KBM-7 (cell line): ENCODE results near the gene MYO18A.

ENCODE experiments used
- DNase-seq: peaks from one replicate; pipeline ENCODE4 v3.0.0-alpha.2; 2015
- in situ Hi-C: fragments of 300-500 bp; cut with MboI; formaldehyde crosslinking; loops from 2 replicates; pipeline ENCODE4 v1.14.3; 2020; ENCODE audit warnings: low sequenced_read_pairs, low pct_unique_long_range_greater_than_20kb, mixed read lengths

The MYO18A gene

DNA sequence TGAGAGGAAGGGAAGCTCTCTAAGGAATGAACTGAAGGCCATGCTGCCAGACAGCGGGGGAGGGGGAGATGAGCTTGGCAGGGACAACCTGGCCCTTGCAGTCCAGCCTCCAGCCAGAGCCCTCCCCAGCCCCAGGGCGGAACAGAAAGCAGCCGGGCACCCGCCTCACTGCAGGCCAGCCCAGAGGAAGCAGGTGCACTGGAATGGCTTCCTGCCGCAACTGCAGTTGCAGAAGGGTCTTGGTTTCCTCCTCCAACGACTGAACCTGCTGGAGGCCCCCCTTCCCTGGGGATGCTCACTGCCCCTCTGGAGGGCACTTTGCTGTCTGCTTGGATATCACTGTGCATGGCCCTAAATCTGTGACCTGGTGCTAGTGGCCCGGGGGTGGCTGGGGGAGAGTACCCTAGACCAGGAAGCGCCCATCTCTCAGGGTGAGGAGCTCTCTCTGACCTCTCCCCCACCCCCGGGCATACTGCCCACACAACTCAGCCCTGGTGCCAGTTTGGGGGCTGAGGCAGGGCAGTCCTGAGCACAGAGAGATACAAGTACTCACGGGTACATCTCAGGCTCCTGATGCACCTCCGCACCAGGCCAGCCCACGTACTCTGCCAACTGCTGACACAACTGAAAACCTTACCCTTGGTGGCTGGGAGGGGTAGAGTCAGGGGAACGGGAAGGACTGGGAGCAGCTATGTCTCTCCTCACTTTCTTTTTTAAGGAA lies 41.1 kb downstream of the MYO18A start:
- in situ Hi-C loops, result loop anchor here (25.0 kb wide), 1 partner anchor 423 kb away; the partner anchor contains the start of genes ABHD15 and TP53I13
- DNase-seq, result peak; percentile 83

DNA sequence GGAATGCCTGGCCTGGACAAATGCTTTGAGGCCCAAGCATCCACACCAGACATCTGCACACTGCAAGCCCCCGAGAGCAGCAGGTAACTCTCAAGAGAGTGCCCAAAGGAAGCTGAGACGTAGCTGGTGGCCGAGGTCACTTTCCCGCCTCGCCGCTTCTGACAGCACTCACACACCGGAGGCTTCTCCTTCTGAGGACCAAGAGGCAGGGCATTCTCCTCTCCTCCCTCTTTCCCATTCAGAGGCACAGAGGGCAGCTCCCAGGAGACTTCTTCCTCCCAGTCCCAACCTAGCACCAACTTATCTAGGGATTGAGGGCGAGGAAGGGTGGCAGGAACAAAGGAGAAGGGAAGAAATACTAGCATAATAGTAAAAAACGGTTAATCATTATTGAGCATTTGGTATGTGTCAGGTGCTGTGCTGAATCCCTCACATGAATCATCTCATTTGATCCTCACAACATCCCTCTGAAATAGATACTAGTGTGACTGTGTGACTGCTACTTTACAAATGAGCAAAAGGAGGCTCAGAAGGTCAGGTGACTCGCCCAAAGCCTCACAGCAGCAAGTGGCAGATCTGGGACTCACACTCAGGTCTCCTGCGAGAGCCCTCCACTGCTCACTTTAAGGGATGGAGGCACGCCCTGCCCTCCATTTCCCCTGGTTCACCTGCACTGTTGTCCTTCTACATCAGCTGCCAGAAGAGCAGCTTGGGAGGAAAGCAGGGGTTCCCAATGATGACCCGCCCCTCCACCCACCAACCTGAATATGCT lies 41.8 kb downstream of the MYO18A start:
- in situ Hi-C loops, result loop anchor here (25.0 kb wide), 1 partner anchor 424 kb away; the partner anchor contains the start of genes ABHD15 and TP53I13

DNA sequence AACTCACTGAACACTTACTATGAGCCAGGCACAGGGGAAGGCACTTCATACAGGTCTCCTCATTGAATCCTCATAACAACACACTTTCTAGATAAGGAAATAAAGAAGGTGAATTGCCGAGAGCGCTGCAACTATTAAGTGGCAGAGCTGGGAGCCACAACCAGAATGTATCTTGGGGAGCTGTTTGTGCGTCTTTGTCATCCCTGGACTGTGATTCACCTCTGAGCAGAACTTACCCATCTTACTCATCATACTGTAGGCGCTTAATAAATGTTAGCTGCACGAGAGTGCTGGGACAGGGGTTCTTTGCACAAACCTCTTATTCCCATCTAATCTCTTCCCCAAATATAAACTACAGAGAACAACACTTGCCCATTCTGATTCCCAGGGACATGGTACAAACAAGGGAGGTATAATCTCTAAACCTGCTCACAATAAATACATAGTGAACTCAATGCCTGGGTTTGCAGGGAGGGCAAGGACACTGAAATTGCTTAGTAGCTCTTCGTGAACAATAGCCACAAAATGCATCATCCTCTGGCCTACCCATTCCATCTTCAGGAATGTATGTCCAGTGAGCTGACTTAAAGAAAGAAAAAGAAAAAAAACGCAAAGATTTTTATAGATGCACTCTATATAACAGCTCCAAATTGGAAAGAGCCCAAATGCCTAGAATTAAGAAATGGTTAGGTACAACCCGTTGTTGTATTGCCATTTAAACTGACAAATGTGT lies 43.0 kb downstream of the MYO18A start:
- no peak for DNase-seq
- in situ Hi-C loops, result loop anchor here (25.0 kb wide), 1 partner anchor 425 kb away; the partner anchor contains the start of genes ABHD15 and TP53I13

More for the DNA sequence above, 41.8 kb downstream of the MYO18A start:
- DNase-seq, result no peak

DNA sequence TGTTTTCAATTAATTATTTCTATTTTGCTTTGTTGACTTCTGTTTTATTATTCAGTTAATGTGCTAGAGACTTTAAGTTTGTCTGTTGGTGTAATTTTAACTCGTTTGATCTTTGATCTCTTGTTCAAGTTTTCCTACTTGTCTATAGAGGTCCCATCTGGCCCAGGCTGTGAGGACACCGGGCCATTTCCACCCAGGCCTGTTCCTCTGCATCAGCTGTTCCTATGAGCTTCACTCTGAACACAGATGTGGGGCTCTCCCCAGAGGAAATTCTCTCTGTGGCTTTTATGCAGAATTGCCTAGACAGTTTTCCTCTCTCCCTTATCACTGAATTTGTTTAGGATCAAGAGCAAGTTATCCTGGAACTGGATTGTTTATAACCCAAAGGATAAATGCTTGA lies 44.7 kb downstream of the MYO18A start:
- in situ Hi-C loops, result loop anchor here (25.0 kb wide), 1 partner anchor 427 kb away; the partner anchor contains the start of genes ABHD15 and TP53I13
- no peak for DNase-seq

DNA sequence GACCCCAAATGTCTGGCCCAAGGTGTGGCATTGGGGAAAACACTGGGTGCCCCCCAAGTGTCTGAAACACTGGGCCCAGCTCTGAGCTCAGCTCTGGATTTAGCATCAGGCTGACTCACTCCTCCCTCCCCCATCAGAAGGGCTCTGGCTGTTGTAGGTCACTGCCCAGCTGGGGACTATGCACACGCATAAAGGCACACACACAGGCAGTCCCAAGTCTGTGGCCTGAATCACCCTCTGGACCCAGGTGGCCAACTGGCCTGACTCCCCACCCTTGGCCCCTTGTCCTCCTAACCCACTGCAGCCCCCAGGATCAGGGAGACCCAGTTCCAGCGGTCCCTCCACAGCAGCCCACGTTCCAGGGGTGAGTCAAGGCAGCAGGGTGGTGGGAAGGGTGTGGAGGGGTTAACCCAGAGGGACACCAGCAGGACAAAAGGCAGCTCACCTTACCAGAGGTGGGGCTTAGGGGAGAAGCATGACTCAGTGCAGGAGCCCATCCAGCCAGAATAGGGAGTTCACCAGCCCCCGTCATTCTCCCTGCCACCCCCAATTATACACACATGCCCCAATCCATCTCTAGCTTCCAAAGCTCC lies 47.0 kb downstream of the MYO18A start:
- in situ Hi-C loops, result loop anchor here (25.0 kb wide), 1 partner anchor 429 kb away; the partner anchor contains the start of genes ABHD15 and TP53I13
- no peak for DNase-seq

DNA sequence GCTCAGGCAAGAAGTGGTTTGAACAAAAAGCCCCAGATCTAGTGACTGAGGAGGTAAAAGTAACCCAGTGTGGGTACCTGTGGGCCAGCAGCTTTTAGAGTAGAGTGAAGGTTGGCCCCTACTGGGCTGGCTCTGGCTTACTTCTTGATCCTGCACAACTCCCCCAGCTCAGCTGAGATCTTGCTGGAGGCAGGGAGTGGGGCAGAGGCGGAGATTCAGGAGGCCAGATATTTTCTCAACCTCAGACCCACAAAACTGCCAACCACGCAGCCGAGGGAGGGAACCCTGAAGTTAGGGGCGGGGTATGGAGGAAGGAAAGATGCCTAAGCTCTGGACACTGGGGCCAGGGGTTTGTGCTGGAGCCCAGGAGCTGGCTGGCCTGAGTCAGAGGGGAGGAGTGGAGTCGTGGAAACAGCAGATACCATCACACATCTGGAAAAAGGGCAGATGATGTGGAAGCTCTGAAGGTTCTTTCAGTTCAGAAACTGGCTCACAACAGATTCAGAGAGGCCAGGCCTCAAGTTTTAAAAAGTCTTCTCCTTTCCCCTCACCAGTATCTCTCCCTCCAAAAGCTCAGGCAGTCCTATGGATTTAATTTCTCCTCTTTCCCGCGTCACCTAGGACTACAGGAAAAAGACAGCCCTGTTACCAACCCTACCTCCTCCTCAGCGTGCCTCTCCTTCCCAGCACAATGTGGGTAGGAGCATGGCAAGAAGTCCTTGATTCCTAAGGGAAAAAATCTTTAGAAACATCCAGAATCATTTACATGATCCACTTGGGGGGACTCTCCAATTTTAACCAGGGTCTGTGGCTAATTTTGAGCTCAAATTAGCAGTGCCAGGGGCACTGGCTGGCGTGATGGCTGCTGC lies 48.1 kb downstream of the MYO18A start:
- DNase-seq, result peak; percentile 40
- in situ Hi-C loops, result loop anchor here (25.0 kb wide), 1 partner anchor 430 kb away; the partner anchor contains the start of genes ABHD15 and TP53I13

DNA sequence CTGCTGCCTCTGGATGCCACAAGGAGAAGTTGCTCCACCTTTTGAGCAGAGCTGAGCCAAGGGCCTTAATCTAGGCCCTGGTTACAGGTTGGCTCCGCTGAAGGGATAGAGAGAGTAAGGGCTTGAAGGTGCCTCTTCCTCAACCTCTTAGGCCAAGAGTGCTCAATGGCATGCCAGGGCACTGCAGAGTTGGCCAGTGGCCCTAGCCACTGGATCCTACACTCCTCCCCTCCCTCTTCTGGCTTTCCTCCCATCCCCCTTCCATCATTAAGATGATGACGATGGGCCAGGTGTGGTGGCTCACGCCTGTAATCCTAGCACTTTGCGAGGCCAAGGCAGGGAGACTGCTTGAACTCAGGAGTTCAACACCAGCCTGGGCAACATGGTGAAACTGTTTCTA lies 50.5 kb downstream of the MYO18A start:
- in situ Hi-C loops, result loop anchor here (25.0 kb wide), 1 partner anchor 433 kb away; the partner anchor contains the start of genes ABHD15 and TP53I13
- no peak for DNase-seq

DNA sequence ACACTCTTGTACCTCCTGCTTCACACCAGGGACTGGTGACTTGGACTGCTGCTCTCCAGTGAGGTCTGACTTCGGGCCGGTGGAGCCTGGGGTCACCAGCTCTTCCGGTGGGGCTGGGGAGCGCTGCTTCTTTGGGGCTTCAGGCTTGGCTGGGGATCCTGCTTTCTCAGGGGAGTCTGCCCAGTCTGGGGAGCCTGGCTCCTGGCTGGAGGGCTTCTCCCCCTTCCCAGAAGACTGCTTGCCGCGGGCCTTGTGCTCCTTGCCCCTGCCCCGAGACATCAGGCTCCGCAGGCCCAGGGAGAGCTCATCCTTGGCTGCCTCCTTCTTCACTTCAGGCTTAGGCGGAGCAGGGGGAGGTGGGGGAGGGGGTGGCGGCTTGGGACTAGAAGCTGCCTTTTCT lies 52.4 kb downstream of the MYO18A start:
- in situ Hi-C loops, result loop anchor here (25.0 kb wide), 1 partner anchor 434 kb away; the partner anchor contains the start of genes ABHD15 and TP53I13

DNA sequence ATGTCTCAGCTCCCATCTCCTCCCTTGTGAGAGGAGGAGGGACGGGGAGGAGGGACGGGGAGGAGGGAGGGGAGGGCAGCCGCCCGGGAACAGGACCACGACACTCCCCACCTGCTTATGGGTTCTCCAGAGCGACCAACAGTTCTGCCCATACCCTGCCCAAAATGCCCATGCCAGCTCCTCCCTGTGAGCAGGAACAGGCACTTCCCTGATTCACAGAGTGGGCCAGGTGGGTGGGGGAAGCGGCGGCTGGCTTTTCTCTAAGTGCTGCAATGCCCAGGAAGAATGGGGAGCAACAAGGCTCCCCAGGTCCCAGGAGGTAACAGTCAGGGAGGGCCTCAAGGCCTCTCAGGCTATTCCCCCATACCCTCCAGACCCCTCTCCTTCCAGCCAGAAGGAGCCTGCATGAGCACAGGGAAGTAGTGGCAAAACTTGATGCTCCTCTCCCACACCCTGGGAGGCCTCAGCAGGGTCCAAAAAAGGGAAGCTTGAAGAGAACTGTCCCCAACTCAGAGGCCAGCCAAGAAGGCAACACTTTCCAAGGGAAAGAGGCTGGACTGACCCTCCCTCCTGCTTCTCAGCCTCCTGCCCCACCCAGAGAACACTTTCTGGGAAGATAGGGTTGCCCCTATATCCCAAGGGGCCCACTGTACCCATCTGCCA lies 53.8 kb downstream of the MYO18A start:
- in situ Hi-C loops, result loop anchor here (25.0 kb wide), 1 partner anchor 436 kb away; the partner anchor contains the start of genes ABHD15 and TP53I13

More for the DNA sequence above, 52.4 kb downstream of the MYO18A start:
- no peak for DNase-seq

DNA sequence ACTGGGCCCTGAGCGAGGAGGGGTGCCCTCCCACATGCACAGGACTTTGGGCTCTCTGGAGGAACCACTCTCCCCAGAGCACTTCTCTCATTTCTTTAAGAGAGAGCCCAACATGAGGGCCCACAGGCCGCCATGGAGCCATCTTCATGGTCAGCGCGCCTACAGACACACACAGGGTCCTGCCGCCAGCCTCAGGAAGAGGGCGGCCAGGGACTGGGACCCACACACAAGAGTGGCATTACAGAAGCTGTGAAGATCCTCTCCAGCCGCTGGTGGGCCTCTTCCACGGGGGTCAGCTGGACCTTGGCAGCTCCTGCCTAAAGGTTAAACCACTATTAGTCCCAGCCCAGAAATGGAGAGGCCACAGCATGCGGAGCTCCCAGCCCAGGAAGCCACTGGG lies 54.5 kb downstream of the MYO18A start:
- DNase-seq, result no peak
- in situ Hi-C loops, result loop anchor here (25.0 kb wide), 1 partner anchor 437 kb away; the partner anchor contains the start of genes ABHD15 and TP53I13

More for the DNA sequence above, 53.8 kb downstream of the MYO18A start:
- DNase-seq, result peak; percentile 71

DNA sequence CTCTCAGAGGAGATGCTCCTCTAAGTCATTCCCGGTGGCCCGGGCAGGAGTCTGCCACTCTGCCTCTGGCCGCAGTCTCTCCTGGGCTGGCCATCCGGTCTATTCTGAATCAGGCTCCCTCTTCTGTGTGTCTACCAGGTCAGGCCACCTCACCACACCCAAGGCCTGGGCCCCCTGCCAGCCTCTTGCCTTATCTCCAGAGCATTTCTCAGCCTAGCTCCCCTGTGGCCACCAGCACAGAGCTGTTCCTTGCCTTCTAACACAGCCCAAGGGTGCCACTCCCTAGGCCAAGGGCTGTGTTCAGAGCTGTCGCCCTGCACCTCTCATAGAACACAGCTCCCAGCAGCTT lies 55.3 kb downstream of the MYO18A start:
- in situ Hi-C loops, result loop anchor here (25.0 kb wide), 2 partner anchors 388 to 437 kb away; partner anchors contain the start of genes ABHD15, NEK8, TLCD1 and TP53I13
- no peak for DNase-seq

DNA sequence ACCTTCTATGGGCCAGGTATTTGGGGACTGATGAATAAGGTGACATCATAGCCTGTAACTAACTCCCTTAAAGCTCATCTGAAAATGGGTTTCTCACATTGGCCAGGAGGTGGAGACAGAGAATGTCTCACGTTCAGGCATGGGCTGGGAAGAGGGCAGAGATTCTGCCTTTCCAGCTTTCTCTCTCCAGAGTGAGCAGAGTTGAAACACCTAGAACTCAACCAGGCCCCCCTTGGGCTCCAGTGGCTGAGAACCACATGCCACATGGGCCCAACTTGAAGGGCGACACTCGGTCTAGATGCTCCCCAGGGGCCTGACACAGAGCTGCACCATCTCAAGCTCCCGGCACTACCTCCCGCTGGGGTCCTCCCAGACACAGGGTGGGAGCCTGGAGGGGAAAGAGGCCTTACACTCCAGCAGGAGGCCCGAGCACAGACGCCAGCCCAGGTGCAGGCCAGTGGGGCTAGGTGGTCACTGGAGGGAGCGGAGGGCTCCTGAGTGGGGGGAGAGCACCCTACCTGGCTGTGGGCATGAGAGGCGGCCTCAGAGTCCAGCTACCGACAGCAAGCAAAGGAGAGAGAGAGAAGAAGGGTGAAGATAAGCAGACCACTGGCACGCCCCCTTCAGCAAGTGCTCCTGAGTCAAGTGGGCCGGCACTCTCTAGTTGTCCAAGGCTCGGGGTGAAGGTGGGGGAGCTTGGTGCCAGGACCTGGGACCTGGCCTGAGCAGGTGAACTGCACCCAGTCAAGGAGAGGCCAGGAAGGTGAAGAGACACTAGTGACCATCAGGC lies 55.9 kb downstream of the MYO18A start:
- in situ Hi-C loops, result loop anchor here (25.0 kb wide), 1 partner anchor 387 kb away; the partner anchor contains the start of genes NEK8, TLCD1 and TRAF4
- peak; percentile 77 for DNase-seq

DNA sequence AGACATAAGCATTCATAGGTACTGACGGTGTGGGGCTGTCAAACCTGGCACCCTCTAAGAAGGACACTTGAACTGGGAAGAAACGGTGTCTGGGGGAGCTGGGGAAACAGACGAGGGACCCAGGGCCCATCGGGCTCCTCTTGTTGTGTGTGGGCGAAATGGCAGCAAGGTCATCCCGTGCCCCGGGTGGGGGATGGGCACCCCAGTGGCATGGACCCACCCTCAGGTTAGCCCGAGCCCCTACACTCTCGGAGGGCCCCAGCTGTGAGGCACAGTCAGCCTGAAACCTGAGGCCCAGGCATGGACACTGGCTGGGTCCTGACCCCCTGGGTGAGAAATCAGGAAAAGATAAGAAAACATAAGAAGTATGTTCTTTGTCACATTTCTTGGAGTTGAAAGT lies 57.1 kb downstream of the MYO18A start:
- in situ Hi-C loops, result loop anchor here (25.0 kb wide), 1 partner anchor 386 kb away; the partner anchor contains the start of genes NEK8, TLCD1 and TRAF4
- DNase-seq, result no peak

DNA sequence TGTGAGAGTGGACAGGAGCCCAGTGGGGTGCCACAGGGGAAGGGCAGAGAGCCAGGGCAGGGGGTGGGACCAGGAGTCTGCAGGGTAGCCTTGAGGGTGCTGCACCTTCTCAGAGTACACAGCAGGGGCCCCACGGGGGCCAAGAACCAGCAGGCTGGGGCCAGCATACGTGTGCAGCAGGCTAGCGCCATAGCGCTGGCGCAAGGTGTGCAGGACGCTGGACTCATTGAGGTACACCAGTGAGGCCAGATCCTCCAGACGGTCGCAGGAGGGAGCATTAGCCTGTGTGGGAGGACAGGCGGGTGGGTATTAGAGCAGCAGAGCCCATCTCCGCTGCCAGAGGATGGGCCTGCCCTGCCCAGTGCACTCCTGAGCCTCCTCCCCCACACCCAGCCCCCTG lies 58.8 kb downstream of the MYO18A start:
- no peak for DNase-seq
- in situ Hi-C loops, result loop anchor here (25.0 kb wide), 1 partner anchor 384 kb away; the partner anchor contains the start of genes NEK8, TLCD1 and TRAF4

DNA sequence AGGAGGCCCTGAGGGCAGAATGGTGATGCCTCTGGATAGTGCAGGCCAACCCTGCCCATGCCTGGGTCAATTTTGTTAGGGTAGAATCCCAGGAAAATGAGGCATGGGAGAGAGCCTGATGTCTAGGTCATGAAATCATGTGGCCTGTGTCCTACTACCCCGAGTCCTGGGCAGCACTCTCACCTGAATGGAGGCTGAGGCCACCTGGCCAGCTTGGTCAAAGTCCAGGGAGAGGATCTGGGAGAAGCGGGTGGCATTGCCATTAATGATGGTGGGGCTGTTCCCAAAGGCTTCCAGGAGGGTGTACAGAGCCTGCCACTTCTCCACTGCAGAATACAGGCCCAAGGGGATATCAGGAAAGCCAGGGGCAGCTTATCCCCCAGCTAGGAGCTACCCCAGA lies 59.8 kb downstream of the MYO18A start:
- no peak for DNase-seq
- in situ Hi-C loops, result loop anchor here (25.0 kb wide), 1 partner anchor 383 kb away; the partner anchor contains the start of genes NEK8, TLCD1 and TRAF4

DNA sequence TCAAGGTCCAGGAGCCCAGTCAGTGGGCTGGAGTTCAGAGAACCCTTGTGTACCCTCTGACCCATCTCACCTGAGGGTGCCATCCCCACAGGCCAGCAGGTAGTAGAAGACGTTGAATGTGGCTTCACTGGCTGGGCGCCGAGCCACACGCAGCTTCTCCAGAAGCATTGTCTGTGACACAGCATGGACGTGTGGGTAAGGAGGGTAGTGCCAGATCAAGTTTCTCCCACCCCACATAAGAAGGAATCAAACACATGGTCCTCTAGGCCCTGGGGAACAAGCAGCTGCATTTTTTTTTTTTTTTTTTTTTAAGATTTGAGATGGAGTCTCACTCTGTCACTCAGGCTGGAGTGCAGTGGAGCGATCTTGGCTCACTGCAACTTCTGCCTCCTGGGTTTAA lies 60.9 kb downstream of the MYO18A start:
- in situ Hi-C loops, result loop anchor here (25.0 kb wide), 1 partner anchor 382 kb away; the partner anchor contains the start of genes NEK8, TLCD1 and TRAF4
- DNase-seq, result no peak
